ENCODE measurements around the gene ZNF396. TPM values are rescaled to one million over a fixed set of nuclear protein-coding genes. Genes with fewer than 3 reads are reported as not detected.

Gene ZNF396
- total RNA-seq, 1 donor from 2014 or later, result 1.4 TPM

DNA sequence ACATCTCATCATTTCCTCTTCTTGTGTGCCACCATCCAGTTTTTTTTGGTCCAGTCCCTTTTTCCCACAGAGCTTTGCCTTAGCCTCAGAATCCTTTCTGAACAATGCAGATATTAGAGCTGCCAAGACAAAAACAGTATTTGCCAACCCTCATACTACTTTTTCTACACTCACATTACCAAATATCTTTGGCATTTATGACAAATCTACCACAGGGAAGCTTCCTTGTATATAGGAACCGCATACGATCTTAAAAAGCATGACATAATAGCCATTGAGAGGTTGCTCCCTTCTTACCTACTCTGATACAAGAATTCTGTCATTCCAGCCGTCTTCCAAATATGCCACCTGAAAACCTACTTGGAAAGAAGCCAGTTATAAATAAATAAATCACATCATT lies 42.3 kb downstream of the ZNF396 start:
- peak overlapping the region; percentile 20 for H3K27ac Mint-ChIP-seq (ENCODE audit: unreplicated experiment)
- Histone ChIP-seq H3K36me3 (ENCODE audit: insufficient read depth, low read length) (peaks cover 67% of the 10 kb centered on the region), H3K27ac (ENCODE audit: low read depth, low read length) (peak overlapping the region; percentile 56), H3K9ac (ENCODE audit: low read length) (no peak overlapping the region), H3K27me3 (ENCODE audit: insufficient read depth, low read length) (no peaks in the 10 kb centered on the region), H4K20me1 (ENCODE audit: insufficient read depth, low read length) (peaks cover 25% of the 10 kb centered on the region), H3K4me3 (ENCODE audit: insufficient read depth, low read depth, low read length) (no peak overlapping the region), H3K4me2 (ENCODE audit: low read length) (no peak overlapping the region), H3K79me2 (ENCODE audit: insufficient read depth, low read length) (peaks cover 34% of the 10 kb centered on the region), H3K4me1 (ENCODE audit: insufficient read depth, low read length) (peaks cover 5% of the 10 kb centered on the region), H3K9me3 (ENCODE audit: insufficient read depth, low read depth, low read length) (no peaks in the 10 kb centered on the region), H2AFZ (ENCODE audit: low read depth, low read length) (no peak overlapping the region)
- H3K4me1 Mint-ChIP-seq (ENCODE audit: low read depth, unreplicated experiment), result peaks cover 7% of the 10 kb centered on the region
- peaks cover 31% of the 10 kb centered on the region for H3K36me3 Mint-ChIP-seq (ENCODE audit: low read depth, unreplicated experiment)
- H3K4me3 Mint-ChIP-seq (ENCODE audit: unreplicated experiment), result peak overlapping the region; percentile 22
- H3K27me3 Mint-ChIP-seq (ENCODE audit: low read depth, unreplicated experiment), result no peaks in the 10 kb centered on the region
- no peaks in the 10 kb centered on the region for H3K9me3 Mint-ChIP-seq (ENCODE audit: unreplicated experiment)
- DNase-seq (ENCODE audit: low read depth) (peak; percentile 79), FAIRE-seq (no peak)
- no peak for TF ChIP-seq EZH2 (IDR thresholded peaks at IDR 0.05; ENCODE audit: insufficient read depth, low read length)
- TF ChIP-seq, protein P1, sequence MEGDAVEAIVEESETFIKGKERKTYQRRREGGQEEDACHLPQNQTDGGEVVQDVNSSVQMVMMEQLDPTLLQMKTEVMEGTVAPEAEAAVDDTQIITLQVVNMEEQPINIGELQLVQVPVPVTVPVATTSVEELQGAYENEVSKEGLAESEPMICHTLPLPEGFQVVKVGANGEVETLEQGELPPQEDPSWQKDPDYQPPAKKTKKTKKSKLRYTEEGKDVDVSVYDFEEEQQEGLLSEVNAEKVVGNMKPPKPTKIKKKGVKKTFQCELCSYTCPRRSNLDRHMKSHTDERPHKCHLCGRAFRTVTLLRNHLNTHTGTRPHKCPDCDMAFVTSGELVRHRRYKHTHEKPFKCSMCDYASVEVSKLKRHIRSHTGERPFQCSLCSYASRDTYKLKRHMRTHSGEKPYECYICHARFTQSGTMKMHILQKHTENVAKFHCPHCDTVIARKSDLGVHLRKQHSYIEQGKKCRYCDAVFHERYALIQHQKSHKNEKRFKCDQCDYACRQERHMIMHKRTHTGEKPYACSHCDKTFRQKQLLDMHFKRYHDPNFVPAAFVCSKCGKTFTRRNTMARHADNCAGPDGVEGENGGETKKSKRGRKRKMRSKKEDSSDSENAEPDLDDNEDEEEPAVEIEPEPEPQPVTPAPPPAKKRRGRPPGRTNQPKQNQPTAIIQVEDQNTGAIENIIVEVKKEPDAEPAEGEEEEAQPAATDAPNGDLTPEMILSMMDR (IDR thresholded peaks at IDR 0.05; ENCODE audit: insufficient read depth, low read depth, low read length), result no peak

DNA sequence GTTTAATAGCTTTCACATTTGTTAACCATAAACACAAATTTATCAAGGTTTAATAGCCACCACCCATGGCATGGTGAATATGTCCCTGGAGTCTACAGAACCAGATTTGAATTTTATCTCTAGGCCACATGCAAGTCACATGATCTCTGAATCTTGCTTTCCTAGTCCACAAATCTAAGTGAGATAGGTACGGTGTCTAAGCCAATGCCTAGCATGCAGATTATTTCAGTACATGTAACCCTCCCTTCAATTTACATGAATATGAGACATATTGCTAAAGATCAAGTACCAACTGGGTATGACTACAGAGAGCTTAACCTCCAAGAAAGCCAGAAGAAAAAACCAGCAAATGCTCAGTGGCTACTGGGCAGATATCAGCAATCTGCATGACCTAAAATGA lies 42.9 kb downstream of the ZNF396 start:
- Mint-ChIP-seq H3K4me1 (ENCODE audit: low read depth, unreplicated experiment) (peaks cover 7% of the 10 kb centered on the region), H3K36me3 (ENCODE audit: low read depth, unreplicated experiment) (peaks cover 26% of the 10 kb centered on the region), H3K27ac (ENCODE audit: unreplicated experiment) (no peak overlapping the region), H3K9me3 (ENCODE audit: unreplicated experiment) (no peaks in the 10 kb centered on the region), H3K27me3 (ENCODE audit: low read depth, unreplicated experiment) (no peaks in the 10 kb centered on the region), H3K4me3 (ENCODE audit: unreplicated experiment) (no peak overlapping the region)
- Histone ChIP-seq H3K4me3 (ENCODE audit: insufficient read depth, low read depth, low read length) (no peak overlapping the region), H3K4me2 (ENCODE audit: low read length) (no peak overlapping the region), H3K36me3 (ENCODE audit: insufficient read depth, low read length) (peaks cover 61% of the 10 kb centered on the region), H3K79me2 (ENCODE audit: insufficient read depth, low read length) (peaks cover 28% of the 10 kb centered on the region), H3K9me3 (ENCODE audit: insufficient read depth, low read depth, low read length) (no peaks in the 10 kb centered on the region), H3K9ac (ENCODE audit: low read length) (no peak overlapping the region), H4K20me1 (ENCODE audit: insufficient read depth, low read length) (peaks cover 19% of the 10 kb centered on the region), H3K27me3 (ENCODE audit: insufficient read depth, low read length) (no peaks in the 10 kb centered on the region), H2AFZ (ENCODE audit: low read depth, low read length) (no peak overlapping the region), H3K27ac (ENCODE audit: low read depth, low read length) (peak overlapping the region; percentile 51), H3K4me1 (ENCODE audit: insufficient read depth, low read length) (peaks cover 5% of the 10 kb centered on the region)
- TF ChIP-seq, protein P1 (IDR thresholded peaks at IDR 0.05; ENCODE audit: insufficient read depth, low read depth, low read length), result no peak
- no peak for TF ChIP-seq EZH2 (IDR thresholded peaks at IDR 0.05; ENCODE audit: insufficient read depth, low read length)
- no peak for FAIRE-seq
- no peak for DNase-seq (ENCODE audit: low read depth)

DNA sequence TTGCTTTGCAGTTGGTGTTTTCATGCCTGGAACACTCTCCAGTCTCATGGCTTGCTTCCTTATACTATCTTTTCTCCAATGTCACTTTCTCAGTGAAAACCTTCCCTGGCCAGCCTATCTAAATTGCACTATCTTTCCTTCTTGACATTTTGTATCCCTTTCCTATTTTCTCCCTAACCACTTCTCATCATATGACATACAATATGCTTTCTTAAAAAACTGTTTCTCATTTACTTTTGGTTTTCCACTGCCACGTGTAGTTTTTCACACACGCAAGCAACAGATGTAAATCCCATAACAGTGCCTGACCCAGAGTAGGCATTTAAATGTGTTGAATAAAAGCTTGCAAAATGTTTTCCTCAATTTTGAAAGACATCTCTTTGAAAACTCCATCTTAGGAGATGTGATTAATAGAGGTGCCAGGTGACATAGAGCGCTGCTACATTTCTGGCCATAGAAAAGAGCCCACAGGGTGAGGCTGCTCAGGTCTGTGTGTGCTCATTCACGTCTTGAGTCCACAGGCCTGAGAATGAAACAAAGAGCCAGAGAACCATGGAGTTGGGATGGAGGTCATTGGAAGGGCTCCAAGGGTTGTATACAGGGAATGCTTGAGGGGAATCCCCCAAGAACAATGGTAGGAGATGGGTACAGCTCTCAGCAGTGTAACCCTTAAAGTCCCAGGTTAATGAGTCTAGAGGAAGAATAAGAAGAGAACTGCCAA lies 45.6 kb downstream of the ZNF396 start:
- peaks cover 5% of the 10 kb centered on the region for H4K20me1 ChIP-seq (ENCODE audit: insufficient read depth, low read length)
- Mint-ChIP-seq H3K27ac (ENCODE audit: unreplicated experiment) (no peak overlapping the region), H3K4me1 (ENCODE audit: low read depth, unreplicated experiment) (peaks cover 7% of the 10 kb centered on the region), H3K9me3 (ENCODE audit: unreplicated experiment) (peaks cover 5% of the 10 kb centered on the region), H3K4me3 (ENCODE audit: unreplicated experiment) (no peak overlapping the region), H3K27me3 (ENCODE audit: low read depth, unreplicated experiment) (no peaks in the 10 kb centered on the region), H3K36me3 (ENCODE audit: low read depth, unreplicated experiment) (peaks cover 15% of the 10 kb centered on the region)
- no peak overlapping the region for H2AFZ ChIP-seq (ENCODE audit: low read depth, low read length)
- no peak overlapping the region for H3K9ac ChIP-seq (ENCODE audit: low read length)
- FAIRE-seq (no peak), DNase-seq (ENCODE audit: low read depth) (no peak)
- peaks cover 7% of the 10 kb centered on the region for H3K79me2 ChIP-seq (ENCODE audit: insufficient read depth, low read length)
- peaks cover 34% of the 10 kb centered on the region for H3K36me3 ChIP-seq (ENCODE audit: insufficient read depth, low read length)
- no peak for TF ChIP-seq EZH2 (IDR thresholded peaks at IDR 0.05; ENCODE audit: insufficient read depth, low read length)
- TF ChIP-seq, protein P1 (IDR thresholded peaks at IDR 0.05; ENCODE audit: insufficient read depth, low read depth, low read length), result no peak
- H3K27ac ChIP-seq (ENCODE audit: low read depth, low read length), result no peak overlapping the region
- no peak overlapping the region for H3K4me3 ChIP-seq (ENCODE audit: insufficient read depth, low read depth, low read length)
- H3K4me1 ChIP-seq (ENCODE audit: insufficient read depth, low read length), result peaks cover 5% of the 10 kb centered on the region
- no peaks in the 10 kb centered on the region for H3K9me3 ChIP-seq (ENCODE audit: insufficient read depth, low read depth, low read length)
- H3K4me2 ChIP-seq (ENCODE audit: low read length), result no peak overlapping the region
- H3K27me3 ChIP-seq (ENCODE audit: insufficient read depth, low read length), result no peaks in the 10 kb centered on the region
